Astrocyte (in vitro differentiated cells and primary cell): ENCODE measurements around the gene NEAT1. TPM values are rescaled to one million over a fixed set of nuclear protein-coding genes. Genes with fewer than 3 reads are reported as not detected.
A peak's percentile ranks its signal among the peaks of the same experiment; 100 is the strongest.
"Not testable (repeated sequence)": the region's sequence is repeated elsewhere in the genome, so short reads cannot be mapped to it uniquely, and the experiment has no call there.

ENCODE experiments used
- DNase-seq: peaks from one replicate; pipeline ENCODE4 v3.0.0-alpha.2; 2010; ENCODE audit warnings: low read depth
- FAIRE-seq: peaks from 2 replicates; lab custom pipeline; 2011; peaks lifted over from hg19 to GRCh38; lab: Jason Lieb, UNC
- H2AFZ ChIP-seq: 2 replicates; pipeline ENCODE4 v1.6.0; 2012; ENCODE audit warnings: low read depth, low read length, inconsistent platforms
- H3K27ac ChIP-seq: 2 replicates; pipeline ENCODE4 v1.5.1; 2011; ENCODE audit warnings: low read depth, low read length, inconsistent platforms
- H3K27me3 ChIP-seq: 2 replicates; pipeline ENCODE4 v1.6.0; 2011; ENCODE audit warnings: low read length, inconsistent platforms; ENCODE audit not compliant: insufficient read depth
- H3K36me3 ChIP-seq: 2 replicates; pipeline ENCODE4 v1.5.1; 2011; ENCODE audit warnings: low read length, inconsistent platforms; ENCODE audit not compliant: insufficient read depth
- H3K4me1 ChIP-seq: 2 replicates; pipeline ENCODE4 v1.5.1; 2011; ENCODE audit warnings: low read length, inconsistent platforms; ENCODE audit not compliant: insufficient read depth
- H3K4me2 ChIP-seq: 2 replicates; pipeline ENCODE4 v1.6.0; 2012; ENCODE audit warnings: low read length, inconsistent platforms
- H3K4me3 ChIP-seq: 2 replicates; pipeline ENCODE4 v1.5.1; 2011; ENCODE audit warnings: low read depth, mild to moderate bottlenecking, low read length, inconsistent platforms; ENCODE audit not compliant: insufficient read depth
- H3K79me2 ChIP-seq: 2 replicates; pipeline ENCODE4 v1.6.0; 2012; ENCODE audit warnings: mild to moderate bottlenecking, low read length, inconsistent platforms; ENCODE audit not compliant: insufficient read depth
- H3K9ac ChIP-seq: 2 replicates; pipeline ENCODE4 v1.6.0; 2012; ENCODE audit warnings: mild to moderate bottlenecking, low read length, inconsistent platforms
- H3K9me3 ChIP-seq: 2 replicates; pipeline ENCODE4 v1.5.1; 2012; ENCODE audit warnings: low read depth, mild to moderate bottlenecking, low read length, inconsistent platforms; ENCODE audit not compliant: insufficient read depth
- H4K20me1 ChIP-seq: 2 replicates; pipeline ENCODE4 v1.6.0; 2012; ENCODE audit warnings: low read length, inconsistent platforms; ENCODE audit not compliant: insufficient read depth
- H3K27ac Mint-ChIP-seq: one replicate; pipeline ENCODE4 v1.8.0; 2021; ENCODE audit warnings: mild to moderate bottlenecking, mixed read lengths; ENCODE audit not compliant: unreplicated experiment
- H3K27me3 Mint-ChIP-seq: one replicate; pipeline ENCODE4 v1.8.0; 2021; ENCODE audit warnings: low read depth, mixed read lengths; ENCODE audit not compliant: unreplicated experiment
- H3K36me3 Mint-ChIP-seq: one replicate; pipeline ENCODE4 v1.8.0; 2021; ENCODE audit warnings: low read depth, mixed read lengths; ENCODE audit not compliant: unreplicated experiment
- H3K4me1 Mint-ChIP-seq: one replicate; pipeline ENCODE4 v1.8.0; 2021; ENCODE audit warnings: low read depth, mixed read lengths; ENCODE audit not compliant: unreplicated experiment
- H3K4me3 Mint-ChIP-seq: one replicate; pipeline ENCODE4 v1.8.0; 2021; ENCODE audit warnings: mild to moderate bottlenecking, moderate library complexity, mixed read lengths; ENCODE audit not compliant: unreplicated experiment
- H3K9me3 Mint-ChIP-seq: one replicate; pipeline ENCODE4 v1.8.0; 2021; ENCODE audit warnings: mild to moderate bottlenecking, mixed read lengths; ENCODE audit not compliant: unreplicated experiment
- EZH2 ChIP-seq: IDR thresholded peaks from 2 replicates; pipeline ENCODE4 v1.6.1; 2012; ENCODE audit warnings: mild to moderate bottlenecking, low read length, inconsistent platforms; ENCODE audit not compliant: insufficient read depth
- total RNA-seq: library from RNA; stranded (reverse); gene quantifications from 2 replicates; pipeline ENCODE4 v1.2.1, GENCODE V29; 2021
- TF ChIP-seq, protein P1 (sequence below): IDR thresholded peaks from 2 replicates; pipeline ENCODE4 v1.5.1; 2011; ENCODE audit warnings: low read depth, mild to moderate bottlenecking, inconsistent platforms, low read length, moderate library complexity; ENCODE audit not compliant: insufficient read depth

The NEAT1 gene
- total RNA-seq, 1 donor from 2014 or later: 317 TPM

DNA sequence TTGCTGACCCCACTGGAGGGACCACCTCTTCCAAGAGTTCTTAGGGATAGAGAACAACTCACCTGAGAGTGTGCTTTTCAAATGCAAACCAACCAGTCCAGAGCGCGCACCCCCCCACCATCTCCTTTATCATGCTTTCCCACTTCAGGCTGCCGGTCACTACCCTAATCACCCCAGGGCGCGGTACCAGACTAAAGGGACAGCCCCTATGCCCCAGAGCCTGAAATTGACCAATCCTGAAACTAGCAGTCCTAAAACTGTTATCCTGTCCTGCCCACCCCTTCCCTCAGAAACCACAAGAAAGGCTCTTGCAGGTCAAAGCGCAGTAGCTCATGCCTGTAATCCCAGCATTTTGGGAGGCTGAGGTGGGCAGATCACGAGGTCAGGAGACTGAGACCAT lies 37.0 kb downstream of the NEAT1 start:
- no peak overlapping the region for H3K4me3 Mint-ChIP-seq
- H3K27ac Mint-ChIP-seq: no peak overlapping the region
- Histone ChIP-seq H3K79me2 (peaks cover 9% of the 10 kb centered on the region), H3K27me3 (no peaks in the 10 kb centered on the region), H3K27ac (no peak overlapping the region), H3K36me3 (no peaks in the 10 kb centered on the region), H3K9ac (no peak overlapping the region), H3K4me1 (peaks cover 9% of the 10 kb centered on the region), H3K4me3 (no peak overlapping the region), H3K4me2 (no peak overlapping the region), H4K20me1 (no peaks in the 10 kb centered on the region), H2AFZ (no peak overlapping the region), H3K9me3 (no peaks in the 10 kb centered on the region)
- DNase-seq (no peak), FAIRE-seq (no peak)
- no peaks in the 10 kb centered on the region for H3K27me3 Mint-ChIP-seq
- peaks cover 12% of the 10 kb centered on the region for H3K4me1 Mint-ChIP-seq
- H3K9me3 Mint-ChIP-seq: peaks cover 5% of the 10 kb centered on the region
- TF ChIP-seq, protein P1, sequence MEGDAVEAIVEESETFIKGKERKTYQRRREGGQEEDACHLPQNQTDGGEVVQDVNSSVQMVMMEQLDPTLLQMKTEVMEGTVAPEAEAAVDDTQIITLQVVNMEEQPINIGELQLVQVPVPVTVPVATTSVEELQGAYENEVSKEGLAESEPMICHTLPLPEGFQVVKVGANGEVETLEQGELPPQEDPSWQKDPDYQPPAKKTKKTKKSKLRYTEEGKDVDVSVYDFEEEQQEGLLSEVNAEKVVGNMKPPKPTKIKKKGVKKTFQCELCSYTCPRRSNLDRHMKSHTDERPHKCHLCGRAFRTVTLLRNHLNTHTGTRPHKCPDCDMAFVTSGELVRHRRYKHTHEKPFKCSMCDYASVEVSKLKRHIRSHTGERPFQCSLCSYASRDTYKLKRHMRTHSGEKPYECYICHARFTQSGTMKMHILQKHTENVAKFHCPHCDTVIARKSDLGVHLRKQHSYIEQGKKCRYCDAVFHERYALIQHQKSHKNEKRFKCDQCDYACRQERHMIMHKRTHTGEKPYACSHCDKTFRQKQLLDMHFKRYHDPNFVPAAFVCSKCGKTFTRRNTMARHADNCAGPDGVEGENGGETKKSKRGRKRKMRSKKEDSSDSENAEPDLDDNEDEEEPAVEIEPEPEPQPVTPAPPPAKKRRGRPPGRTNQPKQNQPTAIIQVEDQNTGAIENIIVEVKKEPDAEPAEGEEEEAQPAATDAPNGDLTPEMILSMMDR: no peak
- no peak for TF ChIP-seq EZH2
- H3K36me3 Mint-ChIP-seq: peaks cover 3% of the 10 kb centered on the region

DNA sequence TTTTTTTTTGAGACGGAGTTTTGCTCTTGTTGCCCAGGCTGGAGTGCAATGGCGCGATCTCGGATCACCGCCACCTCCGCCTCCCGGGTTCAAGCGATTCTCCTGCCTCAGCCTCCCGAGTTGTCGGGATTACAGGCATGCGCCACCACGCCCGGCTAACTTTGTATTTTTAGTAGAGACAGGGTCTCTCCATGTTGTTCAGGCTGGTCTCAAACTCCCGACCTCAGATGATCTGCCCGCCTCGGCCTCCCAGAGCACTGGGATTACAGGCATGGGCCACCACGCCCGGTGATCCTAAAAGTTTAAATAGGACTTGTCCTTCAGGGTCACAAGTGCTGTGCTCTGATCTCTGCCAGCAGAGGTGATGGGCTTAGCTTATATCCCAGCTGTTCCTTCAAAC lies 42.9 kb downstream of the NEAT1 start:
- not testable (repeated sequence) for H3K4me3 Mint-ChIP-seq, H3K27me3 Mint-ChIP-seq, H3K4me2 ChIP-seq, H3K4me3 ChIP-seq, H3K4me1 Mint-ChIP-seq, H3K27ac Mint-ChIP-seq, H4K20me1 ChIP-seq, H3K4me1 ChIP-seq, H3K79me2 ChIP-seq, DNase-seq, FAIRE-seq, H2AFZ ChIP-seq, H3K36me3 ChIP-seq, H3K9me3 ChIP-seq, H3K27ac ChIP-seq, H3K9ac ChIP-seq, H3K36me3 Mint-ChIP-seq, H3K27me3 ChIP-seq, H3K9me3 Mint-ChIP-seq

DNA sequence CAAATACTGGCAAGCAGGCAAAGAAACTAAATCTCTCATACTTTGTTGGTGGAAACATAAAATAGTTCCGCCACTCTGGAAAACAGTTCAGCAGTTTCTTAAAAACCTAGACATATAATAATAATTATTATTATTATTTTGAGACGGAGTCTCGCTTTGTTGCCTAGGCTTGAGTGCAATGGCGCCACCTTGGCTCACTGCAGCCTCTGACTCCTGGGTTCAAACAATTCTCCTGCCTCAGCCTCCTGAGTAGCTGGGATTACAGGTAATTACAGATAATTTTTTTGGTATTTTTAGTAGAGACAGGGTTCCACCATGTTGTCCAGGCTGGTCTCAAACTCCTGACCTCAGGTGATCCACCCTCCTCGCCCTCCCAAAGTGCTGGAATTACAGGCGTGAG lies 44.7 kb downstream of the NEAT1 start:
- H3K9me3 ChIP-seq, H3K27me3 Mint-ChIP-seq, DNase-seq, H3K4me3 ChIP-seq, H3K4me1 ChIP-seq, H3K9ac ChIP-seq, H2AFZ ChIP-seq, FAIRE-seq, H3K27ac ChIP-seq, H3K9me3 Mint-ChIP-seq, H3K36me3 ChIP-seq, H3K4me3 Mint-ChIP-seq, H3K79me2 ChIP-seq, H4K20me1 ChIP-seq, H3K27me3 ChIP-seq, H3K36me3 Mint-ChIP-seq, H3K27ac Mint-ChIP-seq, H3K4me2 ChIP-seq: not testable (repeated sequence)
- peaks cover 12% of the 10 kb centered on the region for H3K4me1 Mint-ChIP-seq

DNA sequence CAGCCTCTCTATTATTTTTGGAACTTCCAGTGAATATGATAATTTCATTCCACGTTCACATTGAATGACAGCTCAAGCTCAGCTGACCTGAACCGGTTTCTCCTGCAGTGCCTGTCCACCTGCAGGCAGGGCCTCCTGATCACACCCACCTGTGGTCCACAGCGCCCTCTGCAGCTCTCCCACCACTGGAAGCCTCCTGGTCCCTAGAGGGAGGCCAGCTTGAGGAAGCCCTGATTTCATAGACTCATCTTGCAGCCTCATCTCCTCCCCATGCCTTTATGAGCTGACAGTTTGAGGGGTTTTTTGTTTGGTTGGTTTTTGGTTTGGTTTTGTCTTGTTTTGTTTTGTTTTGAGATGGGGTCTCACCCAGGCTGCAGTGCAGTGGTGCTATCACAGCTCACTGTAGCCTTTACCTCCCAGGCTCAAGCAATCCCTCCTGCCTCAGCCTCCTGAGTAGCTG lies 46.3 kb downstream of the NEAT1 start:
- H3K9me3 ChIP-seq: no peaks in the 10 kb centered on the region
- peaks cover 21% of the 10 kb centered on the region for H3K79me2 ChIP-seq
- Mint-ChIP-seq H3K4me3 (no peak overlapping the region), H3K27me3 (no peaks in the 10 kb centered on the region), H3K4me1 (peaks cover 12% of the 10 kb centered on the region), H3K36me3 (peaks cover 6% of the 10 kb centered on the region), H3K27ac (peak overlapping the region; percentile 26), H3K9me3 (peaks cover 2% of the 10 kb centered on the region)
- H3K4me1 ChIP-seq: peaks cover 20% of the 10 kb centered on the region
- H2AFZ ChIP-seq: no peak overlapping the region
- H3K27me3 ChIP-seq: no peaks in the 10 kb centered on the region
- no peaks in the 10 kb centered on the region for H3K36me3 ChIP-seq
- no peak overlapping the region for H3K9ac ChIP-seq
- no peak for DNase-seq
- H3K4me3 ChIP-seq: no peak overlapping the region
- H3K27ac ChIP-seq: no peak overlapping the region
- H3K4me2 ChIP-seq: no peak overlapping the region
- no peaks in the 10 kb centered on the region for H4K20me1 ChIP-seq
- FAIRE-seq: no peak
- TF ChIP-seq, protein P1: peak; percentile 11
- no peak for TF ChIP-seq EZH2
